ENCODE results near the gene SHE.
A peak's percentile ranks its signal among the peaks of the same experiment; 100 is the strongest.
"Not testable (repeated sequence)": the region's sequence is repeated elsewhere in the genome, so short reads cannot be mapped to it uniquely, and the experiment has no call there.

SHE gene

GRCh38 chr1:154502066-154502743 lies at the start of gene SHE, which contains the start of gene TDRD10:
Gene SHE (minus strand): TSS chr1:154502412. CDS start chr1:154502026, 386 bp downstream.
Gene TDRD10 (plus strand): TSS chr1:154502219. CDS start chr1:154506904, 4,685 bp downstream.
- FAIRE-seq = no peak

DNA sequence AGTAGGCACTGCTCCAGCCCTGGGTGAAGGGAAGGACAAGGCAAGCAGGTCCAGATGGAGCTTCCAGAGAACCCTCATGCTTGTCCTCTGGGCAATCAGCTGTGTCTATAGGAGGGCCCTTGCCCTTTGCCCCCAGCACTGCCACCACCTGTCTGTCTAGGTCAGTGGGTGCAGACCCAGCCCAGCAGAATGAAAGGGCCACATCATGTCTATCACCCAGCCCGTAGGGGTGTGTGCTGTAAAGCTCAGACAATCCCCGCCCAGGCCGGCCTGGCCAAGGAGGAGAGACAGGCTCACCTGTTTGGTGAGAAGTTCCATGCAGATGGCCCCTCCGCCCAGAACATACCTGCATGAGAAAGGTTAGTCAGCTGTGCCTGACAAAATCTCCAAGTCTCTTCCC lies 49.3 kb upstream of the SHE start:
- no peak for FAIRE-seq

GRCh38 chr1:154550657-154551056 lies 48.4 kb upstream of the SHE start:
- FAIRE-seq = no peak

DNA sequence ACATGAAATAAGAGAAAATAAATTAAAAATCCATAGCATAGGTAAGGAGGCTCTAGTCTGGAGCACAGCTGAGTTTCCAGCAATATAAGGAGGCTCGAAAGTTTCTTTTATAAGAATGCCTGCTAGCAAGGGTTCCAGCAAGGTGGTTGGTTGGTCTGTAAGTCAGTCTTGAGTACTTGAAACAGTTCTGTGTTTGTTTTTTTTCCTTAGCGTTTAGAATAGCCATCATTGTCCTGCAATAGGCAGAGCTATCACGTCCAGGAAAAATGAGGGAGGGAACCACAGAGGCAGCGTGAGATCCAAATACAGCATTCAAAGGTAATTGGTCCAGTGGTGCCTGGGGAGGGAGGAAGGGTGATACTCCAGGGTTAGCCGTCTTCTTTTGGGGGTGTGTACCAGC lies 47.9 kb upstream of the SHE start:
- no peak for FAIRE-seq

DNA sequence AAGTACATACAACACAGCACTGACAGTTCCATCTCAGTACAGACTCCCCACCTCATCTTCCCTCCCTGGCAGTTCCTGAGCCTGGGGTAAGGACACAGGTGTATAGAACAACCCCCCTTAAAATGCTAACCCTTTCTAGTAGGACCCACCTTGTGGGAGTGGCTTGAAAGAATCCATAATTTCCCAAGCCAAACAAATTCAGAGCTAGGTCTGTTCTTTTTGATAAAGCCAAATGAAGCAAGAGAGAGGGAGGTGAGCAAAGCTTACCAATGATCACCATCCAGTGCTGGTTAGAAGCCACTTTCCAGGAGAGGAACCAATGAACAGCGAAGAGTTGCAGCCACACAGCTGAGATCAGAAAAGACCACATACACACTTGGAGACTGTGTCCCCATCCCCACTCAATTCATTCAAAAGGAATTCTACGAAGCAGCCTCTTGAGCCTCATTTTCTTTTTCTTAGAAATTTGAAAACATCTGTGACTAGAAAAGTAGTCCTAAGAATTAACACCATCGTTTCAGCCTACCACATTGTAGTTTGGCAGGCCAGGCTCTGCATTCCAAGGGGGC lies 47.1 kb upstream of the SHE start:
- no peak for FAIRE-seq

- FAIRE-seq = no peak
These were observed 45.8 kb upstream of the SHE start for GRCh38 chr1:154548028-154548427.

DNA sequence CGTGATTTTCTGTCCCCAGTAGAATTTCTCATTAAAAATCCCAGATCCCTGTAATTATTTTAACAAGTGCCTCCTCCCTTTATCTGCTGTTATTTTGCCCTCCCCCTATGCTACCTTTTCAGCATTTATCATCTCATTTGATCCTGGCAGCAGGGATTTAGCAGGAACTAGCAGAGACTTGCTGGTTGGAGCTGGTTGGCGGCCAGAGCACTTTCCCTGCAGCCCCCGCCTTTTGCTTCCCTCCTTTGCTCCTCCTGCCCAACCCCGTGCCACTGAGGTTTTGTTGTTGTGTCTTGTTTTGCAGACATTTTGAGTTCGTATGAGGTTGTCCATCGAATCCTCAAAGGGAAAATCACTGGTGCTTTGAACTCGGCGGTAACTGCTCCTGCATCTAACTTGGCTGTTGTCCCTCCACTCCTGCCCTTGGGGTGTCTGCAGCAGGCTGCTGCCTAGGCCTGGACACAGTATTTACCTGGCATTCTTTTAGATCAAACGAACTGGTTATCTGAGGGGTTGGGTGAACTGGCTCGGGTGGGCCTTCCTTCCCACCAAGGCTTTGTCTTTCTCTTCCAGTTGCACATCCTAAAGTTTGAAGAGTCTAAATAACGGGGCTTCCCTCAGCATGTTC lies 45.0 kb upstream of the SHE start:
- no peak for FAIRE-seq

GRCh38 chr1:154546264-154547063 lies 44.3 kb upstream of the SHE start:
- FAIRE-seq = peak; percentile 89

GRCh38 chr1:154541231-154541630 lies 39.0 kb upstream of the SHE start:
- FAIRE-seq = no peak

DNA sequence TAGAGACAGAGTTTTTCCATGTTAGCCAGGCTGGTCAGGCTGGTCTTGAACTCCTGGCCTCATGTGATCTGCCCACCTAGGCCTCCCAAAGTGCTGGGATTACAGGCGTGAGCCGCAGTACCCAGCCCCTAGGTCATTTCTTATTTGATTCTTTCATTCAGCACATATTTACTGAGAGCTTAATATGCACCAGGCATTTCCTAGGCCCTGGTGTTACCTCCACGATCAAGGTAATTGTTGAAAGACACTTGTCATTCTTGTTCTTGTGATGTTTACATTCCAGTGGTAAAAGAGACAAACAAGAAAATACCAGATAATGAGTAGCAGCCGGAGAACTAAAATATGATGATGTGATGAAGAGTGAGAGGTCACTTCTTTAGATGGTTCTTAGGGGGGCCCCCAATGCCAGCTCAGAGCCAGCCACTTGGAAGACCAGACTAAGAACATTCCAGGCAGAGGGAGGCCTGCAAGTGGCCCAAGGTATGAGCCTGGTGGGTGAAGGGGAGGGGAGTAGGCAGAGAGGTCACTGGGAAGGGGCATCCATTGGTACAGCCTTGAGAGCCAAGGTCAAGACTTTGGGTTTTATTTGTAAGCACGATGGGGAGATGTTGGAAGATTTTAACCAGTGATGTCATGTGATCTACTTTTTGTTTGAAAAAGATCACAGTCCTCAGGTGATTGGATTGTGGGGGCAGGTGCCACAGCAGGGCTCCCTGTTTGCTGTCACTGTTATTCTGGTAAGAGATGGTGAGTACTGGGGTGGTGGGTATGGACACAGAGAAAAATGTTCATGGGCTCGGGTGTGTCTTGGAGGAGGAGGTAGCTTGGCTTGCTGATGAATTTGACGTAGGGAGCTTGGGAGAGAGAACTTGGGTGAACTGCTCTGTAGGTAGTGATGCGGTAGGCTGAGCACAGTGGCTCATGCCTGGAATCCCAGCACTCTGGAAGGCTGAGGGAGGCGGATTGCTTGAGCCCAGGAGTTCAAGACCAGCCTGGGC lies 37.6 kb upstream of the SHE start:
- no peak for FAIRE-seq

DNA sequence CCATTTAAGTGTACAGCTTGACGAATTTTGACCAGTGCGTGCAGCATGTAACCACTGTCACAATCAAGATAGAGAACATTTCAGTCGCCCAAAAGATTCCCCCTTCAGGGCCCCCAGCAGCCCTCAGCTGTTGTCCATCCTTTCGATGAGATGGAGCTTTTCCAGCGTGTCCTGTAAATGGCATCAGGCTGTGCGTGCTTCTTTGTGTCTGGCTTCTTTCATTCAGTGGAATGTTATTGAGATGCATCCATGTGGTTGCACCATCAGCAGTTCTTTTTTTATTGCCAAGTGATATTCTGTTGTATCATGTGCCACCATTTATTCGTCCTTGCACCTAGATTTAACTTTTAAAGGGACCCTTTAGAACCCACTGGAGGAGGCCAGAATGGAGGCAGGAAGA lies 34.4 kb upstream of the SHE start:
- FAIRE-seq = no peak

DNA sequence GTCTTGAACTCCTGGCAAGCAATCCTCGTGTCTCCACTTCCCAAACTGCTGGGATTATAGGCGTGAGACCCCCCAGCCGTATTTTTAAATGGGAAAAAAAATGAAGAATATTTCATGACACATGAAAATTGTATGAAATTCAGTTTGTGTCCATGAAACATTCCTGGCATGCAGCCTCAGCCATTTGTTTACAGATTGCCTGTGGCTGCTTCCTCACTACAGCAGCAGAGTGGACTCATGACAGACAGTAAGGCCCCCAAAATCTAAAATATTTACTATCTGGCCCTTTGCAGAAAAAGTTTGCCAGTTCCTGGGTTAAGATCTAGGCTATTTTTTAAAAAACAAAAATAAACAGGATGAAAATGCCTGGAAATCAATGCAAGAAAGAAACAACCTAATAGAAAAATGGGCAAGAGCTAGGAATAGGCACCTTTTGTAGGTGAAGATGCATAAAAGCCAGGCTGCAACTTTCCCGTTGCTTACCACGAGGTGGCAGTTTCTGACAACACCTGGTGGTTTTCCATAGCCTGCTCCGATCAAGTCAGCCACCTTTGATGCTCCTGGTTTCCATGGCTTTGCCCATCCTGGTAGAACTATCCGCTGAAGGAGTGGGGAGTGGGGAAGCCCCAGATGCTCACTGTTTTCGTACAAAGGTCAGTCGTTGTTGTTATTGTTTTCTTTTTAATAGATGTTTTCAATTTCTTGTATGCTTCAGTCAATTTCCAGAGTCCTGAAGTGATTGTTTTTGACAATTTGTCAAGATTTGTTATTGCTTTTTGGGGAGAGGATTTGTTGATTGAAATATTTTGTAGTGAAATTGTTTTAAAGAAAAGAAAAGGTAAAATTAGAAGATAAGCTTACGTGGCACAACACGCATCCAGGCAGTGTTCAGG lies 32.0 kb upstream of the SHE start:
- FAIRE-seq = no peak

DNA sequence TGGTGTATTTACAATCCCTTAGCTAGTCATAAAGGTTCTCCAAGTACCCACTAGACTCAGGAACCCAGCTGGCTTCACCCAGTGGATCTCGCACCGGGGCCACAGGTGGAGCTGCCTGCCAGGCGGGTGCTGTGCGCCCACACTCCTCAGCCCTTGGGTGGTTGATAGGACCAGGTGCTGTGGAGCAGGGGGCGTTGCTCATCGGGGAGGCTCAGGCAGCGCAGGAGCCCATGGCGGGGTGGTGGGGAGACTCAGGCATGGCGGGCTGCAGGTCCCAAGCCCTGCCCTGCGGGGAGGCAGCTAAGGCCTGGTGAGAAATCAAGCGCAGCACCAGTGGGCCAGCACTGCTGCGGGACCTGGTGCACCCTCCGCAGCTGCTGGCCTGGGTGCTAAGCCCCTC lies 29.7 kb upstream of the SHE start:
- not testable (repeated sequence) for FAIRE-seq

GRCh38 chr1:154529308-154529707 lies 27.1 kb upstream of the SHE start:
- FAIRE-seq = no peak

DNA sequence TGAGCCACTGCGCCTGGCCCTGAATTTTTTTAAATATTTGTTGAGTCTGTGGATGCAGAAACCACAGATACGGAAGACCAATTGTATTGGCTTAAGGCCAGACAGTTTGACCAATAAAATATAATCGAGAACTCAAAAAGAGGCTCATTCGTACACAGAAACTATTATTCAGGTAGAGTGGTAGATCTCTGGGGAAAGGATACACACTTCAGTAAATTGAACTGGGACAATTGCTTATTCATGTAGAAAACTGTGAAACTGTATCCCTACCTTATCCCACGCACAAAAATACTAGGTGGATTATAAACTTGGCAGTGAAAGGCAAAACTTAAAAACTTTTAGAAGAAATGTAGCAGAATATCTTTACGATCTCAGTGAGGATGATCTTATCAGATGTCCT lies 25.0 kb upstream of the SHE start:
- FAIRE-seq = no peak

DNA sequence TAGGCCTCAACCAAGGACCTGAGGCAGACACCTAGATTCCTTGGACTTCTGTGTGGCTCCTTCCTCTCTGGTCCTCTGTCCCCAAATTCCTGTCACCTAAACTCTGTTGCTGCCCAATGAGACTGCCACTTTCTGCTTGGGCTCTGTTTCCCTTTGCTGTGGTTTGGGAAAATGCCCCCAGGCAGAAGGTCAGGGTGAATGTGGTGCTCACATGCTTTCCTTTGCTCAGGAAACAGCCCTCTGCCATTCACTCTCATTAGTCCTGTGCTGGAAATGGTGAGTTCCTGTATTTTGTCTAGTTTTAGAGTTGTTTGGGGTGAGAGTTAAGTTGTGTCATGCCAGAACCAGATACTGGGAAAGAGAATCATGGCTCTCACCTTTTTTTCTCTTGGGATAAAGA lies 22.7 kb upstream of the SHE start:
- no peak for FAIRE-seq

DNA sequence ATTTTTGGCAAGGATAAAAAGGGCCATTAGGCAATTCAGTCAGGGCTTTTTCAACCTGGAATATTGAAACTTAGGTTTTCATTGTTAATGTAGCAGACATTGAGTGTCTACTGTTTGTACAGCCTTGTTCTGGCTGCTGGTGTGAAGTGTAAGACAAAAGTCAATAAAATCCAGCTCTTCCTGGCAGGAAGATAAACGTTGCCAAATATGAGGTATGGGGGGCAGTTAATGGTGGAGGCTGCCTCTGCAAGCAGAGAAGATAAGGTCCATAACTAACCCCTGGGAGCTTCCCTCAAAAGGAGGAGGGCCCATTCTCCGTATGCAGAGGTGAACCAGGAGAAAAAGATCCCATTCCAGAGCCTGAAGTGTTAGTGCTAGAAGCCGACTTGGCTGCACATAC lies 19.5 kb upstream of the SHE start:
- FAIRE-seq = no peak

DNA sequence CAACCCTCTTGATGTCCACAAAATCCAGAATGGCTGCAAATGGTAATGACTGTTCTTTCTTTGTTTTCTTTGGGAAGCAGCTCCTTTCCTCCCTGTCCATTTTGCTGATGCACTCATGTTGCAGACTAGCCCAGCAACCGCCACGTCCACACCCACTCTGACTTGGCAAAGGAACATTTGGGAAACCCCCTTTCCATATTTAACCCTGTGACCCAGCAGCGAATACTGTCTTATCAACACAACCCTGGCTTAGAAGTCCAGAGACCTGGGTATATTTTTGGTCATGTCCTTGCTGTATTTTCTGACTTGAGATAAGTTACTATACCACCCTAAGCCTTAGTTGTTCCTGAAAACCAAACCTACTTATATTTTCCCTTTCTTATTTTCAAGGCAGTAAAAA lies 18.1 kb upstream of the SHE start:
- no peak for FAIRE-seq

DNA sequence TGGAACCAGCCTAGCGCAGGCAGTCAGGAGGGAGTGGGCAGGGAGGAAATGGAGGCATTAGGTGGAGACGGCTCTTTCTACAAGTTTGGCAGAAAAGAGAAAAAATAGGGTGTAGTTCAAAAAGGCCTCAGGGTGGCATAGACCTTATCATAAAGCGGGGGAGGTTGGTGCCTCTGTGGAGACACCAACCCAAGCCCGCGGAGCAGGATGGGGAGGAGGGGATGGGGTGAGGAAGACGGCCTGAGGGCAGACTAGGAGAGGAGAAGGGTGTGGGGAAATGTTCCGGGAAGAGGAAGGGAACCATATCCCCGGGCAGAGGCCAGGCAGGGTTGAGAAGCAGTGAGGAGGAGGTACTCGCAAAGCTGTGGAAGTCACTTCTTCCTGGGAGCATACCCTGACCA lies 17.4 kb upstream of the SHE start:
- FAIRE-seq = no peak

DNA sequence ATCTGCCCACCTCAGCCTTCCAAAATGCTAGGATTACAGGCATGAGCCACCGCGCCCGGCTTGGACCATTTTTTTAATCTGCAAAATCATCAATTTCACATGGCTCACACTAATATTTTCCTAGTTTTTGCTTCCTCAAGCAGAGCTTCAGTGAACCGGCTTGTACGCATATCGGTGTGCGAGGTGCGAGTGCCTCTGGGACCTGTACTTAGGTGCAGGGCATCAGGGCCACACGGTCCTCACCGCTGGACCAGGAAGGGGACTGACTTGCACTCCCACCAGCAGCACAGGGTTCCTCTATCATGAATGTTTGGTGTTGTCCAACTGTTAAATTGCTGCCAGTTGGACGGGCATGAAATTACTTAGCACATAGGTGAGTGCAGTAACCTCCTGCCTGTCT lies 15.4 kb upstream of the SHE start:
- no peak for FAIRE-seq

DNA sequence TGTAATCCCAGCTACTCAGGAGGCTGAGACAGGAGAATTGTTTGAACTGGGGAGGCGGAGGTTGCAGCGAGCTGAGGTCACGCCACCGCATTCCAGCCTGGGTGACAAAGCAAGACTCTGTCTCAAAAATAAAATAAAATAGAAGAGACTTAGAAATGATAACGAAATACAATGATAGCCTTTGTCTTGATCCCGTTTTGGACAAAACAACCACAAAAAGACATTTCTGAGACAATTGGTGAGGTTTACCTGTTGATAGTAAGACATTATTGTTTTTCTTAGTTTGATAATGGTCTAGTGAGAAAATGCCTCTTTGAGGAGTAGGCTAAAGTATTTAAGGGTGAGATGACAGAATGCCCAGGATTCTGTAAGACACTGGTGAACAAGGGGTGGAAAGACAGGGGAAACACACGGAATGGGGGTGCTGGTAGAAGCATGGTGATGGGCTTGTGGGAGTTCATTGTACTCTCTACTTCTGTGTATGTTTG lies 11.9 kb upstream of the SHE start:
- no peak for FAIRE-seq
